Urothelium cell line (cell line): ENCODE results near the gene AFDN.

Experiments
- DNase-seq: peaks from one replicate; pipeline ENCODE4 v3.0.0; 2011; ENCODE audit warnings: low spot score, mixed read lengths
- FAIRE-seq: peaks from 2 replicates; lab custom pipeline; 2011; peaks lifted over from hg19 to GRCh38; lab: Jason Lieb, UNC

AFDN gene

DNA sequence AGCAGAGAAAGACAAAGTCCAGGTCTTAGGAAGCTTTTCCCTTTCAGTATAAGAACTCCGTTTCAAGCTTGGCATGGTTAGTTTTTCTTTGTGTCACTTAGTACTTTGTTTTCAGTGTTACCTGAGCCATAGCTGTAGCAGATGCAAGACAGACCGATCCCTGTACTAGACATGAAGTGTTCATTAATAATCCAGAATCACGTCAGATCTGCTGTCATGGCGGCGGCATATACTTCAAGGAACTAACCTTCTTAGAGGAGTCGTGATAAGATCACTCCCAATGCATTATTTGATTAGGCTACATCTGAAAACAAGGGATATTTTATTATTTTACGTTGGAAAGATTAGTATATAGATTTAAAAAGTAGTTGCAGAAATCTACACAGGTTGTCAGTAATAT is 83.9 kb downstream of the AFDN start:
- DNase-seq, result no peak

DNA sequence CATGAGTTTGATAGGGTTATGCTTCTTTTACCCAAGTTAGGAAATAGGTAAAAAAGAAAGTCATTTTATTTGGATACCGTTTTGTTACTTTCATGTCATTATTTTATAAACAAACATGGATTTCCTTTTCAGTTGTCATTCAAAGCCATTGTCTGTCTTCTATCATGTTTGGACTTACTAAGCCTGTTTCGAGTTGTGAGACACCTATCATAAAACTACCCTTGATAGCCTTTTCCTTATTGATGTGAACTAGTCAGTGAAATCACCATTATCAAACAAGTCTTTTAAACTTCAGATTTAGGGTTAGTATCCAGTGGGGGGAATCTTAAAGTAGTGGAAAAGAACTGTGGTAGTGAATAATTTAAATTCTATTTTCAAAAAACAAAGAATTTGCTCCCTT is 85.8 kb downstream of the AFDN start:
- no peak for FAIRE-seq
- no peak for DNase-seq

More for the DNA sequence above, 83.9 kb downstream of the AFDN start:
- no peak for FAIRE-seq

DNA sequence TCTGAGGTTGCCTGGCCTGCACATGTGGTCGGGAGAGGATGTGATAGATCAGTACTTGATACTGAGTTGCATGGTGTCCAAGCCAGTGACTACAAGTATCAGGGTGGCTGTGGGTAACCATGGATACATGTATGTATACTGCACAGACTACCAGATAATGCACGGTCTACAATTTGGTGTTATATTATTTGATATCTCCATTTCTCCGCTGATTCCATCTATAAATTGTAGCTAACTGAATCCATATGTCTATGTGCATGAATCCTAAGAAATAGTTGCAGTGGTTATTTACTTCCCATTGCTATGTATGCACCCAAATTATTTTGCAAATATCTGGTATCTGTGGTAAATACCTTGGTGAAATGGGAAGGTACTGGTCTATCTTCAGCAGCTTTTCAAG is 87.0 kb downstream of the AFDN start:
- no peak for DNase-seq
- no peak for FAIRE-seq

DNA sequence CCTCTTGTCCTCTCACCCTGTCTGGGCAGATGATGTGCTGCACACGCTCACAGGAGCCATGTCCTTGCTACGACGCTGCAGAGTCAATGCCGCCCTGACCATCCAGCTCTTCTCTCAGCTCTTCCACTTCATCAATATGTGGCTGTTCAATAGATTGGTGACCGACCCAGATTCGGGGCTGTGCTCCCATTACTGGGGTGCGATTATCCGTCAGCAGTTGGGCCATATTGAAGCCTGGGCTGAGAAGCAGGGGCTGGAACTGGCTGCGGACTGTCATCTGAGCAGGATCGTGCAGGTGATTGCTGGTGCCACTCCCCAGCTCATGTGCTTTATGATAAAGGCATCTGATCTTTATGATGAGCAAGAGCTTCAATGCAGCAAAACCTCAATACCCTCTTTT is 88.4 kb downstream of the AFDN start:
- FAIRE-seq (no peak), DNase-seq (no peak)

DNA sequence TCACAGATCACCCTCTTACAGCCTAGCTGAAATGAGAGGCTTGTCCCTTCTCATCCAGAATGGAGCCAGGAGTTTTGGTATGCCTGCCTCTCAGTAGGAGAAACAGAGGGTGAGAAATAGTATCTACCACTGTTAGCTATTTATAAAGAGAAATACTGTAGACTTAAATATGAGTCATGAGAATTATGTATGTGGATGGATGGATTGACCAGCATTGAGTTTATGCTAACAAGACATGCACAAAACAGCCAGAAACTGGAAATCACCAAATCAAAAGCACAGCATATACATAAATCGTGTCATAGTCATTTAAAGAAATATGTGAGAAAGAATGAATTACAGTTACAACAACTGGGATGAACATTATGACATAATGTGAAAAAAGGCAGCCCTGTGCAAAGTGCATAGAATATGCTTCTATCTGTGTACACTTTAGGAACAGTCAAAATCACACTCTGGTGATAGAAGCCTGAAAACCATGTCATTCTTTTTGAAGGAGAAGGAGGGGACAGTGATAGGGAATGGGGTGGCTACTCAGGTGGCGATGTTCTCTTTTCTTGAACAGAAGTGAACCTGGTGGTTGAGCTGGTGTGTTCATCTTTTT is 90.9 kb downstream of the AFDN start:
- FAIRE-seq, result no peak
- DNase-seq, result no peak

DNA sequence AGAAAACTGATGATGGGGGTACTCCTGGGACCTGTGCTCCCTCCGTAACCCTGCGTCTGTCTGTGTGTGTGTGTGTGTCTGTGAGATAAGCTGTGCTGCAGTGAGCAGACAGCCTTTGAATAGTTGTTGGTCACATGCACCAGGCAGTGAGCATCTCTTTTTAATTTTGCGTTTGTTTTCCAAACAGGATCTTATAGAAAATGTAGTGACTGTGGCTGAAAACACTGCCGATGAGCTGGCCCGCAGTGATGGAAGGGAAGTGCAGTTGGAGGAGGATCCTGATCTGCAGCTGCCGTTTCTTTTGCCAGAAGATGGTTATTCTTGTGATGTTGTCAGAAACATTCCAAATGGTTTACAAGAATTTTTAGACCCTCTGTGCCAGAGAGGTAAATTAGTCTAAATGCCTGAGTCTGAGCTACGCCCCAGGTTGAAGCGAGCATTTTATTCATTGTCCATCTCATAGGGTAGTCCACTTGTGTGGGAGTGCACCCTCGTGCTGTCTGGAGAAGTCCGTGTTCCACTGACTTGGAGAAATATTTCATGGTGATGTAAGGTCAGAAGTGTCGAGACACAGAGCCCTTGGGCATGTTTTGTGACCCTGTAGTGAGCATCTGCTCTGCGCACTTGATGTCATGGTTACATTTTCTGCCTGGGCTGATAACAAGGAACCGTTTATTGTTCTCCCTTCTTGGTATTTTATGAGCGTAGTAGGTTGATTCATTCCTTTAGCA is 92.0 kb downstream of the AFDN start:
- no peak for DNase-seq
- no peak for FAIRE-seq

DNA sequence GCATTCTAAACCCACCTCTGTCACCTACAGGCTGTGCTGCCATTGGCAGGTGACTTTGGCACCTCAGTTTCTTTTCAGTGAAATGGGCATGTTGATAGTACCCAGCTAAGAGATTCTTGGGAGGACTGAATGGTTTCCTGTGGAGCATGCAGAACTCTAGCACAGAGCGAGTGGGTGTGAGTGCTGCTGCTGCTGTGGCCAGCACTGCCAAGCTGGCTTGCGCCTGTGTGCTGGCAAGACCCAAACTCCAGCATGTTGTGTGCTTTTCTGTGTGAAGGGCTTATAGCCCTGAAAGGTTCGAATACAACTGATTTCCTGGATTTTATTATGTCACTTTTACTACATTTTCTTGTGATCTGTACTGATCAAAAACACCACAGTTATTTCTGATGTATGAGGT is 92.6 kb downstream of the AFDN start:
- DNase-seq, result no peak
- no peak for FAIRE-seq

DNA sequence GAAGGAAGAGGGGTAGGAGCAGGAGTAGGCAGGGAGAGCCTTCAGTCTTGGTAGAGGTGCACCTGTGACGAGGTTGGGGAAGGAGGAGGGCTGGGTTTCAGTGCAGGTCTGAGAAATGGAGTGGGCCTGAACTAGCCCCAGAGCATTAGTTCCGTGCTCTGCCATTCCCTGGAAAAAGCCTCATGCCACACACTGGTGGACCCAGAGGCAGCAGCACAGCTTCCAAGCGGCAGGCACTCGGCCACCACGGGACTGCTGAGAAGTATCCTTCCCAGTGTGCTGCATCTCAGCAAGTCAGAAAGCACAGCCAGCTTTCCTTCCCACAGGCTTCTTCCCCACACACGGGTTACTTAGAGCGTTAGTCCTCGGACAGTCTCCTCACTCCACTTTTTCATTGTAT is 93.5 kb downstream of the AFDN start:
- no peak for DNase-seq
- no peak for FAIRE-seq

DNA sequence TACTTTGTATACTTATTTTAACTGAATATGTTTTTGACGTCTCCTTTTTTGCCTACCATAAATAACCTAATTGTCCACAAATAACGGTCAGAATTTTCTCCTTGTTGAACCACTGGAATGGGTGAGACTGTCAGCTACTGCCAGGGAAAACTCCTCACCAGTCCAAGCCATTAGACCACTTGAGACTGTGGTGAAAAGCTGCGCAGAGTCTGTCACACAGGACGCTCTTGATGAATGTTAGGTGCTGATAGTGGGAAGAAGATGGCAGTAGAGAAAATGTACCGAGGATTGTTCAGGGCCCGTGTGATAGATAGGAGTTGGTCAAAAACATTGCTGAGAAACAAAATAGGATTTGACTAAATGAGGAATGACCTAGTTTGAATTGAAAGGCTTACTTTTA is 95.1 kb downstream of the AFDN start:
- DNase-seq, result no peak
- FAIRE-seq, result no peak

DNA sequence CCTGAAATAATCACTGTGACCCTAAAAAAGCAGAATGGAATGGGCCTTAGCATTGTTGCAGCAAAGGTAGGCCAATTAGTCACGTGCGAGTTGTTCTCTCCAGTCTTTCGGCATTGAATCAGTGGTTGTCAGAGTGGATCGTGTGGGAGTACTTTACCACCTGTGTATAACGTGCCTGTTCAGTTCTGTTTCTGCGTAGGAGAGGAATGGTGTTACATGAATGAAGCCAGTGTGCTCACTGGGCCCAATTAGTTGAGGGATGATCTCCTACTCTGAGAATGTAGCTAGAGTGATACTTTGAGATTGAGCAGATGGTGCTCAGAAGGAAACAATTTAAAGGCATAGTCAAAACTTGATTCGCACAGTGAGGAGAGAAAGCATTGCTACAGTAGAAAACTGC is 98.3 kb downstream of the AFDN start:
- DNase-seq (no peak), FAIRE-seq (peak; percentile 65)

DNA sequence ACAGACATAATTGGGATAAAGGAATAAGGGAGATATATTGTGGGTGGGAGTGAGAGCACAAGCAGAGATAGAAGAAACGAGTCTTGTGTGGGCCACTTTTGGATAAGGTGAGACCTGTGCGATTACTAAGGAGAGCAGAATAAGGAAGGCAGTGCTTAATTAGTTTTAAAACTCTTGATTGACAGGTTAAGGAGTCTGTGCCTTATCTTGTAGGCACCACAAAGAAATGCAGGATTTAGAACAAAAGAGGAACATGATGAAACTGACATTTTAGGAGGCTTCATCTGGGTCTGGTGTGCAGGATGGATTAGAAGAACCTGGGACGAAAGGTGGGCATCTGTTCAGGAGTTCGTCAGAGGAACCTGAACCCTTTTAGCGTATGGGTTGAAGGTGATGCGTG is 100.5 kb downstream of the AFDN start:
- FAIRE-seq, result no peak
- DNase-seq, result no peak

DNA sequence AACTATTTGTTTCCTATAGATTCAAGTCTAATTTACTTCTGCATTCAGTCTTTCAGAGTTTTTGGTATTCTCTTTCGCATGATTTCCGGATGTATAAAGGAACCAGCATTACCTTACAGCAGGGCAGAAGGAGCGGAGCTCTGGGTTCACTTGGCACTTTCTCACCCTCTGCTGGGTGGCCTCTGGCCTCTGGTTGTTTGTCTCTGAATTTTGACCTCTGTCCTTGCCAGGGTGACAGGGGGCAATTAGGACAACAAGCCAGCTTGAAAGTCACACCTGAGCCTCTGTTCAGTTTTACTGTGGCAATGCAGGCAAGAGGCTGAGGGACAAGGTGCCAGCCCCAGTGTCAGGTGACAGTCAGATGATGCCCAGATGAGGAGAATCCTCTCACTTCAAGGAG is 101.4 kb downstream of the AFDN start:
- no peak for DNase-seq
- FAIRE-seq, result no peak

DNA sequence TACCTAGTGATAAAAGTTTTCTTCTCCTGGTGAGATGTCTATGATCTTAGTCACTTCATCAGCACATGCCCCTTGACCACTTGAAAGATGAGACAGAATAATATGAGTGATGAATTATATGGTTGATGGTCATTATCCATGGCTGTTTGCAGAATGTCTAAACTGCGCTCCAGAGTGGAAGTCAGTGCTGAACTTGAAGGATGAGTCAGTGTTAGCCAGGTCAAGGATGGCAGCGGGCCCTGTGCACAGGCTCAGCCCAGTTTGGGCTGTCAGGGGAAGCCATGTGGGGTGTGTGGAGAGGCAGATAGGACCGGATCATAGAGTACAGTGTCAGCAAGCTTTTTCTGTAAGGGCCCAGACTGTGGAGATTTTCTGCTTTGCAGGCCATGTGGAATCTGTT is 103.6 kb downstream of the AFDN start:
- DNase-seq (no peak), FAIRE-seq (no peak)

DNA sequence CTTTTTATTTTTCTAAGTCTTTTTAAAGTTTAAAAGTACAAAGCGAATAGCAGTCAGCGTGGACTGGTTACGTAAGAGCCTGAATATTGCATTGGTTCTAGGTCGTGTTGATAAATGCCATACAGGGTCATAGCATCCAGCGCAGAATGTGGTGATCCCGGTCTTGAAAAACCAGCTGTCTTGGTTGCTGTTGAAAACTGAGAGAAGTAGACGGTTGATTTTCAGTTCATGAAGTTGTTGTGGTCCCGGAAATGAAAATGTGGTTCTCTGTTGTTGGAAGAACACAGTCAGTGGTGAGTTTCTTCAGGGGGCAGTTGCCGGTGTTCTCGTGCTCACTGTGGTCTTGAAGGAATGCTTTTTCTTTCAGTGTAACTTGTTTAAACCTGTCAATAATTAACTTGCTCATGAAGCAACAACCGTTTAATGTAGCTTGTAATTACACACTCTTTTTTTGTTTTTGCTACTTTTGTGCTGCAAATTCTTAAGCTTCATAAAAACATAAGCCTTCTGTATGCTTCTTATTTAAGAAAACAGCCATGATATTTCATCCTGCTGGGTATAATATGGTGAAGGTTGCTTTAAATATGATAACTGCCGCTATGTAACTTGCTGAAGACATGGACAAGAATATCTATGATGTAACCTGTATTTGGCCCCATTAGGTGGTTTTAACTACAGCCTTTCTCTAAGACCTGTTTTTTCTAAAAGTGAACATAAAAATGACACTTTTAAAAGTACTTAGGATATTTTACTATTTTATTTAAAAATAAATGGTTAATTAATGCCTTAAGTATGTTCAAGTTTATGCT is 106.0 kb downstream of the AFDN start:
- no peak for FAIRE-seq
- no peak for DNase-seq

DNA sequence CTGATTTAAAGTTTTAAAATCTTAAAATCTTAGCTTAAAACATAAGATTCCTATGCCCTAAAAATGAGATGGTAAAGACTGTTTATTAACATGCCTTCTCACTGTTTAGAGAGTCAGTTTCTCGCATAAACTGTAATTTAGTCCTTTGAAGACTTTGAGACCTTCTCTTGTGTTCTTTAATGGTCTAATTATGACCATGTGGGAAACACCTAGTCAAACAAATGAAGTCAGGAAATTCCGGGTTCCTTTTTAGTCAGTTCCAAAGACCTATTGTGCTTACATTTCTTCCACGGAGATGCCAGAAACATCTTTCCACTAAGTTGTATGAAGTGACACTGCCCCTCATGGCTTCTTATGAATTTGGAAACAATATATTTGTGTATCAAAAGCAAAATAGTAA is 106.6 kb downstream of the AFDN start:
- no peak for DNase-seq
- FAIRE-seq, result no peak

DNA sequence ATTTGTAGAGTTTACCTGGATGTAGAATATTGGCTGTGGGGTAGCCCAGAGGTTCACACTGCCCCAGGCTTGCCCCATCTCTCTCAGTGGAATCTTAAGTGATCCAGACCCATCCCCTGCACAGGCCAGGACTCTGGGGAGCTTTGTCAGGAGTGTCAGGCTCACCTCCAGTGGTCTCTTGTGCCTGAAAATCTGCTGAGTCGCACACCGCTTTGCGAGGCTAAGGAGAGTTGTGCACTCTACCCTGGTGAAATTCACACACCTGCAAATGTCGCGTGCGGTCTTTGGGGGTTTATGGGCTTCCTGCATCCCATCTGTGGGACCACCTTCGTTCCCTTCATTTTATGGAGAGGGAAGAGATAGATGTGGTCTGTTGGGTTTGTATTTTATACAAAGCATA is 107.1 kb downstream of the AFDN start:
- DNase-seq, result no peak
- no peak for FAIRE-seq

DNA sequence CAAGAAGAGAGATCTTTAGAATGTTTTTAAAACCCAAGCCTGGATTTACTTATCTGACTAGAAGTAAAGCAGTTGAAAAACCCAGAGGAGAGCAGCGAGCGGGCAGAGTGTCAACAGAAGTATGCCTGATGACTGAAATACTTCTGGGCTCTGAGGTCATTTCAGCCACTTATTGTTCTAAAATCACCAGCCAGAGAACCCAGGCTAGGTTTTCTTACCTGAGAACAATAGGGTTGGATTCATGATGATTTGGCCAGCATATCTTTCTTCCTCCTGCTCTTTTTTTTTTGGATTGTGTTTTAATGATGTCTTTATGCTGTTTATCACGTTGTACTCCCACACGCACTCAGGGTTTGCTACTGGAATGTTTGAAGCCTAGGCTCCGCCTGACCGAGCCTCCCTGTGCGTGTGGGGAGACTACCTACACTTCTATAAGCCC is 107.7 kb downstream of the AFDN start:
- no peak for DNase-seq
- no peak for FAIRE-seq

DNA sequence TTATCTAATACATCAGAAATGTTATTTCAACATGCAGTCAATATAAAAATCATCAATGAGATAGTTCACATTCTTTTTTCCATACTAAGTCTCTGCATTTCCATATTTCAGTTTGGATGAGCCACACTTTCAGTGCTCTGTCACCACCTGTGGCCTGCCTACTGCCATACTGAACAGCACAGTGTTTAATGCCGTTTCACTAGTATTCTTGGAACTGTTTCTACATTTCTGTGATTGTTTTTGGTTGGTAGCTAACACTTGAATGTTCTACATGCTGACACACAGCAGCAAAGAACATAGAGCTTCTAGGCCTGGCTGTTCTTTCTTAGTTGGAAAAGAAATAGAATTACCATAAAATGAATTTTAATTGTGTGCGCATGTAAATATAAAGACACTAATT is 109.3 kb downstream of the AFDN start:
- DNase-seq (no peak), FAIRE-seq (no peak)

DNA sequence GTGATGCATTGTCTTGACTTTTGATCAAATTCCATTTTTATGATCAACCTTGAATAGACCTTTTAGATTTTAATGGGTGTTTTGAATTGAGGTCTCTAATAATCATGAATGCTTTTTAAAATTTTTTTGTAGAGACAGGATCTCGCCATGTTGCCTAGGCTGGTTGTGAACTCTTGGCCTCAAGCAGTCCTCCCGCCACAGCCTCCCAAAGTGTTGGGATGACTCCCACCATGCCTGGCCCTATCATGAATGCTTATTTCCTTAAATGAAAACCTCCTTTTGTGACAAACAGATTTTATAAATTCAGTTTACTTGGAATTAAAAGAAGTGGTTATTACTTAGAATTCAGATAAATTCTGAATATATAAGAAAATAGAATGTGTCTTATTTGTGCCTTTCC is 110.6 kb downstream of the AFDN start:
- FAIRE-seq, result no peak

DNA sequence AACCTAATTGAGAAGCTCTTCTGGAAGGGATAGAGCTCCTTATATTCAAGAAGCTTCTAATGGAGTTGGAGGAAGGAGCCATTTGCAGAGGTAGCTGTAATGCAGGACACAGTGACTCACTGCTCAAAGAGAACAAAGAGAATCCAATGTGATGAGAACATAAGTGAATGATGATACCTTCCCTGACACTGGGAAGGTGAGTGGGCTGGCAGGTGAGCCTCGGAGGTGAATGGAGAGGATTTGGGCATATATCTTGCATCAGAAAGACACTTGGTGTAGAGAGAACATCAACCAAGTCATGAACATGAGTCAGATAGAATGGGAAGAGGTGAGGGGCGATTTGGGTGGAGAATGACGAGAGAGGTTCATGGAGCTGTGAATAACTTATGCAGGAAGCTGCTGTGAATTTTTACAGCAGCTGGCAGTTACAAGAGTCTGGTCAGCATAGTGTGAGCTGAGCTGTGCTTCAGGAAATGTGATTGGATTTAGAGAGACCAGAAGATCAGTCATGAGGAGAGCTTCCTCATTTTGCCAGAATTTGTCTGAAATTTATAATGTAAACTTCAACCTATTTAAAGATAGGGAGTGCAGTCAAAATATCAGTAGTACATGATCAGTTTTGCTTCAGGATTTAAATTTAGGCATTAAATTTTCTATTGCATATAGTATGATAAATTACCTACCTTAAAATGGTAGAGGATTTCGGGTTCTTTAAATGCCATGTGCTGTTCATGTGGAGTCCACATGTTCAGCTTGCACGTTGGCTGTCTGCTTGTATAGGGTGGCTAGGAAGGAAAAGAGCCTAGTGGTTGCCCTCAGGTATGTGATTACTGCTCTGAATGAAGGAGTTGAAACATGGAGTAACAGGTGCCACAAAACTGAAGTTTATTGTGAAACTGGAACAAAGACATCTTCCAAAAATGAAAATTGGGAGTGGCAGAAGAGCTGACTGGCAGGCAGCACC is 111.5 kb downstream of the AFDN start:
- no peak for FAIRE-seq
- peak; percentile 9 for DNase-seq

More for the DNA sequence above, 110.6 kb downstream of the AFDN start:
- DNase-seq, result no peak

DNA sequence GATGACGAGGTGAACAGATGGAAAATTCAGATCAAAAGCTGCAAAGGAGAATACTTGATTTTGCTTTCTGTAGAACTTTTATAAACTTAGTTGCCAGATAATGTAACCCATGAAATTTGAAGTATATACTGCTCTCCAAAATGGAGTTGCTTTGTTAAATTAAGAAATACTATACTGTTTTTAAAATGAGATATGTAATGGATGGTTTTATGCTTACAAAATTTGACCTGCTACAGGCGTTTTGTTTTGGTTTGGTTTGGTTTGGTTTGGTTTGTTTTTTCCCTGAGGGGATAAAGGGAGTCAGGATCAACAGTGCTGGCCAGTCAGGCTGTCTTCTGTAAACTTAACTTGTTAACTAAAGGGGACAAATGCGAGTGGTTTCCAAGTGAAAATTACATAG is 115.1 kb downstream of the AFDN start:
- DNase-seq, result no peak
- no peak for FAIRE-seq
